ENCODE data around the gene SUGT1. TPM values are rescaled to one million over a fixed set of nuclear protein-coding genes. Genes with fewer than 3 reads are reported as not detected.

Gene SUGT1
- total RNA-seq, 1 experiment from 2014 or later = 132 TPM

DNA sequence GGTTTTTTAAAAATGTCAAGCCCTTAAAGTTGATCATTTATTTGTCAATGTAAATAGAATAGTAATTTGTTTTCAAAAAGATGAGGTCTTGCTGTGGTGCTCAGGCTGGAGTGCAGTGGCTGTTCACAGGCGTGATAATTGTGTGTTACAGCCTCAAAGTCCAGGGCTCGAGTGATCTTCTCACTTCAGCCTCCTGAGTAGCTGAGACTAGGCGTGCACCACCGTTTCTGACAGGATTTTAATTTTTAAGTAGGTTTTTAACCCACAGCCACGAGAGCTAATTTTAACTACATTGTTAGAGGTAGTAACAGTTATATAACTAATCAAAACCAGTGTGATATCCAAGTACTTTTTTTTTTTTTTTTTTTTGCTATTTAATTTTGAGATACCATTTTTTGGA lies 43.9 kb downstream of the SUGT1 start:
- ChIA-PET POLR2A (ENCODE audit: low non-redundant PET) (no interaction called here), CTCF (no interaction called here)
- no peak for DNase-seq (ENCODE audit: low spot score)
- Histone ChIP-seq H3K27me3 (replicated peaks; ENCODE audit: insufficient read depth, low read depth, low read length, poor library complexity) (no peaks in the 10 kb centered on the region), H3K4me1 (ENCODE audit: insufficient read depth, low read length, poor library complexity, severe bottlenecking) (no peaks in the 10 kb centered on the region), H3K27ac (ENCODE audit: low read depth, low read length, poor library complexity, severe bottlenecking) (no peak overlapping the region), H3K36me3 (ENCODE audit: insufficient read depth, low read length, poor library complexity, severe bottlenecking) (no peaks in the 10 kb centered on the region), H3K9me3 (ENCODE audit: low read depth, low read length, poor library complexity, severe bottlenecking) (no peaks in the 10 kb centered on the region), H3K4me3 (ENCODE audit: low read depth, low read length, poor library complexity, severe bottlenecking) (no peak overlapping the region)
- intact Hi-C loops (cut with micrococcal nuclease; ENCODE audit: unreplicated experiment) = no loop called here
- BruUV-seq (replicated peaks) = no TSS peak
- TF ChIP-seq EZH2 (IDR thresholded peaks at IDR 0.05; ENCODE audit: borderline replicate concordance, low read depth, low read length, poor library complexity, severe bottlenecking) = no peak
- TF ChIP-seq, protein P1, sequence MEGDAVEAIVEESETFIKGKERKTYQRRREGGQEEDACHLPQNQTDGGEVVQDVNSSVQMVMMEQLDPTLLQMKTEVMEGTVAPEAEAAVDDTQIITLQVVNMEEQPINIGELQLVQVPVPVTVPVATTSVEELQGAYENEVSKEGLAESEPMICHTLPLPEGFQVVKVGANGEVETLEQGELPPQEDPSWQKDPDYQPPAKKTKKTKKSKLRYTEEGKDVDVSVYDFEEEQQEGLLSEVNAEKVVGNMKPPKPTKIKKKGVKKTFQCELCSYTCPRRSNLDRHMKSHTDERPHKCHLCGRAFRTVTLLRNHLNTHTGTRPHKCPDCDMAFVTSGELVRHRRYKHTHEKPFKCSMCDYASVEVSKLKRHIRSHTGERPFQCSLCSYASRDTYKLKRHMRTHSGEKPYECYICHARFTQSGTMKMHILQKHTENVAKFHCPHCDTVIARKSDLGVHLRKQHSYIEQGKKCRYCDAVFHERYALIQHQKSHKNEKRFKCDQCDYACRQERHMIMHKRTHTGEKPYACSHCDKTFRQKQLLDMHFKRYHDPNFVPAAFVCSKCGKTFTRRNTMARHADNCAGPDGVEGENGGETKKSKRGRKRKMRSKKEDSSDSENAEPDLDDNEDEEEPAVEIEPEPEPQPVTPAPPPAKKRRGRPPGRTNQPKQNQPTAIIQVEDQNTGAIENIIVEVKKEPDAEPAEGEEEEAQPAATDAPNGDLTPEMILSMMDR (conservative IDR thresholded peaks at IDR 0.05; ENCODE audit: low read depth, low read length) = no peak

DNA sequence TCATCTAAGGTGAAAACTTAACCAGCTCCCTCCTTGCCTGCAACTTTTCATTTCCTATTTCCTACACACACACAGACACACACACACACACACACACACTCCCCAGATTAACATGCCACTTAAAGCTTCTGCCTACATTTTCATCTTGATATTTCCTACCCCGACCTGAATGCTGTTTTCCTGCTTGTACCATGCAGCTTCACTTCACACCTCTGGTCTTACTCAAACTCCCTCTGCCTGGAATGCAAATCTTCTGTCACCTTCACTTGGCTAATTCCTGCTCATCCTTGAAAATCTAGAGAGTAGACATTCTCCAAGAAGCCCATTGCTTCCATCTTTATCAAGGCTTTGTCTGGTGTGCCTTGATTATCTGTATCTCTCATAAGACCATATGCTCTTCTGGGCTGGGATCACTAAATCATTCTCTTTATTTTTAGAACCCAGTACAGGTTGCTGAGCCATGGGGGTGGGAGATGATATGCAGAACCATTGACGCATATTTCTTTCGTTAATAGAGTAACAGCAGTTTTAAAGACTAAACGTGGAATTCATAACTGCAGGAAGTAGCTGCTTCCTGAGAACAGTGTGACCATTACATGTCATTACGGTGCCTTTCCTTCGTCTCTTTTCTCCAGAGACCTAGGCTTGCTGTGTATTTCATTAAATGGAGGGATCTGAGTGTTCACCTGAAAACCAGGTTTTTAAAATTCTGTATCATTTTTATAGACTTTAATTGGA lies 49.3 kb downstream of the SUGT1 start:
- Histone ChIP-seq H3K27me3 (replicated peaks; ENCODE audit: insufficient read depth, low read depth, low read length, poor library complexity) (no peaks in the 10 kb centered on the region), H3K9me3 (ENCODE audit: low read depth, low read length, poor library complexity, severe bottlenecking) (no peaks in the 10 kb centered on the region), H3K27ac (ENCODE audit: low read depth, low read length, poor library complexity, severe bottlenecking) (no peak overlapping the region), H3K4me3 (ENCODE audit: low read depth, low read length, poor library complexity, severe bottlenecking) (no peak overlapping the region), H3K36me3 (ENCODE audit: insufficient read depth, low read length, poor library complexity, severe bottlenecking) (no peaks in the 10 kb centered on the region), H3K4me1 (ENCODE audit: insufficient read depth, low read length, poor library complexity, severe bottlenecking) (peaks cover 35% of the 10 kb centered on the region)
- ChIA-PET POLR2A (ENCODE audit: low non-redundant PET) (interaction anchor here (0.6 kb wide), 1 partner anchor 49 kb away, joined by 3 read pairs; no protein-coding TSS in a partner anchor), CTCF (no interaction called here)
- BruUV-seq (replicated peaks) = no TSS peak
- no peak for DNase-seq (ENCODE audit: low spot score)
- TF ChIP-seq, protein P1 (conservative IDR thresholded peaks at IDR 0.05; ENCODE audit: low read depth, low read length) = no peak
- TF ChIP-seq EZH2 (IDR thresholded peaks at IDR 0.05; ENCODE audit: borderline replicate concordance, low read depth, low read length, poor library complexity, severe bottlenecking) = no peak
- intact Hi-C loops (cut with micrococcal nuclease; ENCODE audit: unreplicated experiment) = no loop called here

DNA sequence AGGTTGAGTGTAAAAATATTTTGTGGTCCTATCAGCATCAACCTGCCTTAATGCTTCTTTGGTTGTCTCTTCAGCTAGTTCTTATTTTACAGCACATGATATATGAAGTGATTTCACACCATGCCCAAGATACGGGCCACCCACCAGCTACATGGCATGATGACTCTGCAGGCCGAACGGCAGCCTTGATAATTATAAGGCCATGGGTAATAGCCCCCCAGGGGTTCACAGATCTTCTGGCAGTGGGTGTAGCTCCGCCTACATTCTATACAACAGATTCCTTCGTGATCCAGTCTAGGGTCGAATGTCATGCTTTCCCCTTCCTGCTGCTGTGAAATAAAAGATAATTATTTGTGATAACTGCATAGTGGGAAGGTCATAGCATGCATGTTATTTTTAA lies 50.8 kb downstream of the SUGT1 start:
- TF ChIP-seq EZH2 (IDR thresholded peaks at IDR 0.05; ENCODE audit: borderline replicate concordance, low read depth, low read length, poor library complexity, severe bottlenecking) = no peak
- TF ChIP-seq, protein P1 (conservative IDR thresholded peaks at IDR 0.05; ENCODE audit: low read depth, low read length) = no peak
- H3K27ac ChIP-seq (ENCODE audit: low read depth, low read length, poor library complexity, severe bottlenecking) = peak overlapping the region; percentile 57
- peak; percentile 76 for DNase-seq (ENCODE audit: low spot score)
- POLR2A ChIA-PET (ENCODE audit: low non-redundant PET) = no interaction called here
- intact Hi-C loops (cut with micrococcal nuclease; ENCODE audit: unreplicated experiment) = no loop called here
- no TSS peak for BruUV-seq (replicated peaks)
- CTCF ChIA-PET = no interaction called here
- H3K4me1 ChIP-seq (ENCODE audit: insufficient read depth, low read length, poor library complexity, severe bottlenecking) = peaks cover 35% of the 10 kb centered on the region
- H3K36me3 ChIP-seq (ENCODE audit: insufficient read depth, low read length, poor library complexity, severe bottlenecking) = no peaks in the 10 kb centered on the region
- no peaks in the 10 kb centered on the region for H3K27me3 ChIP-seq (replicated peaks; ENCODE audit: insufficient read depth, low read depth, low read length, poor library complexity)
- no peaks in the 10 kb centered on the region for H3K9me3 ChIP-seq (ENCODE audit: low read depth, low read length, poor library complexity, severe bottlenecking)
- H3K4me3 ChIP-seq (ENCODE audit: low read depth, low read length, poor library complexity, severe bottlenecking) = no peak overlapping the region
